HCT116 (cell line): ENCODE results near the gene AHRR. TPM values are rescaled to one million over a fixed set of nuclear protein-coding genes. Genes with fewer than 3 reads are reported as not detected.

Source experiments
- ATAC-seq: fragments of 200-7000 bp; cut with Tn5 transposase; 2 replicates; pipeline ENCODE4 v1.9.1; 2020; ENCODE audit warnings: mild to moderate bottlenecking, moderate library complexity
- BruUV-seq: library from RNA; stranded (reverse); fragments of 400-500 nt; replicated peaks from 2 replicates; lab custom pipeline; 2021; lab: Mats Ljungman, UMichigan
- CTCF ChIA-PET: fragments of 300-600 bp; sonication (Branson Sonifier 250); formaldehyde crosslinking; loops from one replicate; lab custom pipeline; 2021; ENCODE audit warnings: antibody characterized with exemption; lab: Charles Lee
- POLR2A ChIA-PET: fragments of 300-600, 350-600 bp; sonication (Branson Sonifier 250); formaldehyde crosslinking; loops from one replicate; lab custom pipeline; 2021; ENCODE audit warnings: antibody characterized with exemption; lab: Charles Lee
- RAD21 ChIA-PET, 2 experiments: fragments of 300-600 bp; sonication (Branson Sonifier 250); formaldehyde crosslinking; loops; one replicate each; lab custom pipeline; 2023; ENCODE audit warnings: low total read pairs in 2 of 2; ENCODE audit not compliant: uncharacterized antibody in 2 of 2, unreplicated experiment in 2 of 2, low non-redundant PET in 1 of 2; lab: Charles Lee
- DNase-seq: peaks from one replicate; pipeline ENCODE4 v3.0.0-alpha.2; 2010; ENCODE audit warnings: low read depth, low spot score
- H2AFZ ChIP-seq: fragments of 200-600 bp; shearing (Covaris generic), sonication (generic); 2 replicates; pipeline ENCODE4 v1.6.1; 2017; ENCODE audit warnings: low read depth, mixed run types, mixed read lengths, antibody characterized with exemption, low read length; ENCODE audit not compliant: poor library complexity, severe bottlenecking
- H3K27ac ChIP-seq: 2 replicates; pipeline ENCODE4 v1.5.1; 2012; ENCODE audit warnings: low read depth, low read length
- H3K27me3 ChIP-seq: fragments of 200-600 bp; sonication (generic); 2 replicates; pipeline ENCODE4 v1.6.1; 2016; ENCODE audit warnings: mixed run types, low read length, mixed read lengths; ENCODE audit not compliant: insufficient read depth
- H3K36me3 ChIP-seq, 2 experiments: fragments of 200-500 bp in 1 of 2; fragments of 200-600 bp in 1 of 2; sonication (Bioruptor generic) in 1 of 2; sonication (generic) in 1 of 2; 2 replicates each; pipeline versions ENCODE4 v1.5.1 to v1.6.1; 2014 to 2016; ENCODE audit warnings: low read length in 2 of 2, inconsistent platforms in 1 of 2, mixed read lengths in 1 of 2, mixed run types in 1 of 2; ENCODE audit not compliant: insufficient read depth in 2 of 2, control insufficient read depth in 1 of 2
- H3K4me1 ChIP-seq, 2 experiments: fragments of 200-600 bp in 1 of 2; sonication (generic) in 1 of 2; 2 replicates each; pipeline versions ENCODE4 v1.5.1 to v1.6.1; 2012 to 2017; ENCODE audit warnings: low read length in 2 of 2, inconsistent platforms in 1 of 2, mild to moderate bottlenecking in 1 of 2, mixed read lengths in 1 of 2, mixed run types in 1 of 2, moderate library complexity in 1 of 2; ENCODE audit not compliant: insufficient read depth in 2 of 2, control insufficient read depth in 1 of 2
- H3K4me2 ChIP-seq: fragments of 200-600 bp; sonication (generic); 2 replicates; pipeline ENCODE4 v1.6.1; 2017; ENCODE audit warnings: mixed run types, low read length, mixed read lengths
- H3K4me3 ChIP-seq, 2 experiments: fragments of 200-600 bp in 1 of 2; sonication (generic) in 1 of 2; replicated peaks in 1 of 2; 2 replicates each; pipeline ENCODE4 v1.5.1; 2011 to 2016; ENCODE audit warnings: low read length in 2 of 2, control low read depth in 1 of 2, low read depth in 1 of 2, mild to moderate bottlenecking in 1 of 2, mixed read lengths in 1 of 2, mixed run types in 1 of 2
- H3K79me2 ChIP-seq: fragments of 200-600 bp; sonication (generic); 2 replicates; pipeline ENCODE4 v1.6.1; 2017; ENCODE audit warnings: mild to moderate bottlenecking, mixed run types, low read length, moderate library complexity, mixed read lengths; ENCODE audit not compliant: insufficient read depth
- H3K9ac ChIP-seq: fragments of 200-600 bp; sonication (generic); 2 replicates; pipeline ENCODE4 v1.6.1; 2016; ENCODE audit warnings: low read length, mixed read lengths
- H3K9me2 ChIP-seq: fragments of 200-600 bp; sonication (generic), shearing (Covaris generic); 2 replicates; pipeline ENCODE4 v1.6.1; 2017; ENCODE audit warnings: mixed run types, mild to moderate bottlenecking, moderate library complexity; ENCODE audit not compliant: insufficient read depth
- H3K9me3 ChIP-seq, 2 experiments: fragments of 200-500 bp in 1 of 2; fragments of 200-600 bp in 1 of 2; sonication (Bioruptor generic) in 1 of 2; sonication (generic) in 1 of 2; 2 replicates each; pipeline ENCODE4 v1.6.1; 2014 to 2017; ENCODE audit warnings: low read length in 2 of 2, mixed read lengths in 2 of 2, inconsistent platforms in 1 of 2, low read depth in 1 of 2, mild to moderate bottlenecking in 1 of 2, mixed run types in 1 of 2, moderate library complexity in 1 of 2; ENCODE audit not compliant: control insufficient read depth in 1 of 2, insufficient read depth in 1 of 2
- H4K20me1 ChIP-seq: fragments of 200-600 bp; sonication (generic), shearing (Covaris generic); 2 replicates; pipeline ENCODE4 v1.6.1; 2017; ENCODE audit warnings: mixed run types, mild to moderate bottlenecking, moderate library complexity; ENCODE audit not compliant: insufficient read depth
- CBX3 ChIP-seq: IDR thresholded peaks from 2 replicates; pipeline ENCODE4 v1.6.1; 2012; ENCODE audit warnings: low read depth
- CEBPB ChIP-seq: IDR thresholded peaks from 2 replicates; pipeline ENCODE4 v1.6.1; 2012; ENCODE audit warnings: low read depth
- CTCF ChIP-seq, 3 experiments: fragments of 200-600 bp in 1 of 3; sonication (generic) in 1 of 3; IDR thresholded peaks in 2 of 3; conservative IDR thresholded peaks in 1 of 3; 2 replicates each; pipeline ENCODE4 v1.5.1; 2012 to 2017; ENCODE audit warnings: low read depth in 2 of 3, low read length in 2 of 3, antibody characterized with exemption in 1 of 3, borderline replicate concordance in 1 of 3, control low read depth in 1 of 3, mild to moderate bottlenecking in 1 of 3, mixed read lengths in 1 of 3, mixed run types in 1 of 3, moderate library complexity in 1 of 3; ENCODE audit not compliant: insufficient read depth in 1 of 3
- ELF1 ChIP-seq: IDR thresholded peaks from 2 replicates; pipeline ENCODE4 v1.6.1; 2012; ENCODE audit warnings: low read depth, borderline replicate concordance
- EZH2 ChIP-seq: fragments of 200-600 bp; sonication (generic); IDR thresholded peaks from 2 replicates; pipeline ENCODE4 v1.6.1; 2017; ENCODE audit warnings: antibody characterized with exemption, mixed run types
- EZH2phosphoT487 ChIP-seq: fragments of 200-600 bp; IDR thresholded peaks from 2 replicates; pipeline ENCODE4 v1.6.1; 2018; ENCODE audit warnings: antibody characterized with exemption, borderline replicate concordance
- JUND ChIP-seq: IDR thresholded peaks from 2 replicates; pipeline ENCODE4 v1.6.1; 2012
- POLR2AphosphoS5 ChIP-seq: IDR thresholded peaks from 2 replicates; pipeline ENCODE4 v1.6.1; 2011; ENCODE audit warnings: mild to moderate bottlenecking, low read depth, low read length, moderate library complexity
- RAD21 ChIP-seq: IDR thresholded peaks from 2 replicates; pipeline ENCODE4 v1.6.1; 2012; ENCODE audit warnings: low read depth, mild to moderate bottlenecking
- SIN3A ChIP-seq: IDR thresholded peaks from 2 replicates; pipeline ENCODE4 v1.6.1; 2012; ENCODE audit warnings: low read depth
- SP1 ChIP-seq: IDR thresholded peaks from 2 replicates; pipeline ENCODE4 v1.6.1; 2012; ENCODE audit warnings: low read depth
- SRF ChIP-seq: IDR thresholded peaks from 2 replicates; pipeline ENCODE4 v1.6.1; 2012; ENCODE audit warnings: low read depth
- YY1 ChIP-seq: IDR thresholded peaks from 2 replicates; pipeline ENCODE4 v1.6.1; 2011; ENCODE audit warnings: low read length, low read depth, moderate library complexity, mild to moderate bottlenecking; ENCODE audit not compliant: insufficient replicate concordance; ENCODE audit errors: extremely low read depth
- ZFX ChIP-seq: fragments of 450-650 bp; IDR thresholded peaks from 2 replicates; pipeline ENCODE4 v1.6.1; 2017
- ZNF274 ChIP-seq: fragments of 200-500 bp; sonication (Bioruptor generic); IDR thresholded peaks from 2 replicates; pipeline ENCODE4 v1.6.1; 2014; ENCODE audit warnings: mild to moderate bottlenecking, low read depth, low read length, inconsistent platforms
- intact Hi-C: fragments of 100-400 bp; cut with micrococcal nuclease; formaldehyde crosslinking; loops from 2 replicates; pipeline ENCODE4 v1.10.0; 2022
- total RNA-seq: library from RNA; stranded (reverse); gene quantifications from one replicate; pipeline ENCODE4 v1.2.1, GENCODE V29; 2021; ENCODE audit not compliant: unreplicated experiment
- TF ChIP-seq, protein P1 (sequence below): IDR thresholded peaks from 2 replicates; pipeline ENCODE4 v1.6.1; 2012; ENCODE audit warnings: low read depth
- TF ChIP-seq, protein P2 (sequence below): IDR thresholded peaks from 2 replicates; pipeline ENCODE4 v1.6.1; 2012

The AHRR gene
- total RNA-seq, 1 experiment from 2014 or later, result 12.7 TPM

- ChIA-PET POLR2A (no interaction called here), CTCF (interaction anchor here (1.4 kb wide), 1 partner anchor 9 kb away, joined by 9 read pairs; no protein-coding TSS in a partner anchor), RAD21 (no interaction called here)
- Histone ChIP-seq H3K27ac (no peak overlapping the region), H3K9me2 (no peaks in the 10 kb centered on the region), H3K79me2 (peaks cover 28% of the 10 kb centered on the region), H4K20me1 (no peaks in the 10 kb centered on the region), H3K4me1 (peaks cover 0 to 7% of the 10 kb centered on the region in 2 experiments; a peak in 1 of 4 replicates), H3K9ac (no peak overlapping the region), H3K4me2 (no peak overlapping the region), H2AFZ (no peak overlapping the region), H3K9me3 (no peaks in the 10 kb centered on the region), H3K27me3 (no peaks in the 10 kb centered on the region), H3K36me3 (no peaks in the 10 kb centered on the region), H3K4me3 (no peak overlapping the region)
- TF ChIP-seq ELF1 (no peak), ZNF274 (no peak), SRF (no peak), EZH2 (no peak), JUND (no peak), EZH2phosphoT487 (no peak), CEBPB (no peak), SIN3A (no peak), SP1 (no peak), CBX3 (no peak), RAD21 (no peak), ZFX (no peak), YY1 (no peak), POLR2AphosphoS5 (no peak), CTCF (IDR thresholded peaks at IDR 0.05 in 2 of 3, conservative IDR thresholded peaks at IDR 0.05 in 1 of 3; ENCODE audit: borderline replicate concordance in 1 of 3, insufficient read depth in 1 of 3, low read depth in 2 of 3, low read length in 2 of 3) (no peak)
- TF ChIP-seq, protein P1, sequence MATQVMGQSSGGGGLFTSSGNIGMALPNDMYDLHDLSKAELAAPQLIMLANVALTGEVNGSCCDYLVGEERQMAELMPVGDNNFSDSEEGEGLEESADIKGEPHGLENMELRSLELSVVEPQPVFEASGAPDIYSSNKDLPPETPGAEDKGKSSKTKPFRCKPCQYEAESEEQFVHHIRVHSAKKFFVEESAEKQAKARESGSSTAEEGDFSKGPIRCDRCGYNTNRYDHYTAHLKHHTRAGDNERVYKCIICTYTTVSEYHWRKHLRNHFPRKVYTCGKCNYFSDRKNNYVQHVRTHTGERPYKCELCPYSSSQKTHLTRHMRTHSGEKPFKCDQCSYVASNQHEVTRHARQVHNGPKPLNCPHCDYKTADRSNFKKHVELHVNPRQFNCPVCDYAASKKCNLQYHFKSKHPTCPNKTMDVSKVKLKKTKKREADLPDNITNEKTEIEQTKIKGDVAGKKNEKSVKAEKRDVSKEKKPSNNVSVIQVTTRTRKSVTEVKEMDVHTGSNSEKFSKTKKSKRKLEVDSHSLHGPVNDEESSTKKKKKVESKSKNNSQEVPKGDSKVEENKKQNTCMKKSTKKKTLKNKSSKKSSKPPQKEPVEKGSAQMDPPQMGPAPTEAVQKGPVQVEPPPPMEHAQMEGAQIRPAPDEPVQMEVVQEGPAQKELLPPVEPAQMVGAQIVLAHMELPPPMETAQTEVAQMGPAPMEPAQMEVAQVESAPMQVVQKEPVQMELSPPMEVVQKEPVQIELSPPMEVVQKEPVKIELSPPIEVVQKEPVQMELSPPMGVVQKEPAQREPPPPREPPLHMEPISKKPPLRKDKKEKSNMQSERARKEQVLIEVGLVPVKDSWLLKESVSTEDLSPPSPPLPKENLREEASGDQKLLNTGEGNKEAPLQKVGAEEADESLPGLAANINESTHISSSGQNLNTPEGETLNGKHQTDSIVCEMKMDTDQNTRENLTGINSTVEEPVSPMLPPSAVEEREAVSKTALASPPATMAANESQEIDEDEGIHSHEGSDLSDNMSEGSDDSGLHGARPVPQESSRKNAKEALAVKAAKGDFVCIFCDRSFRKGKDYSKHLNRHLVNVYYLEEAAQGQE, result no peak
- TF ChIP-seq, protein P2, sequence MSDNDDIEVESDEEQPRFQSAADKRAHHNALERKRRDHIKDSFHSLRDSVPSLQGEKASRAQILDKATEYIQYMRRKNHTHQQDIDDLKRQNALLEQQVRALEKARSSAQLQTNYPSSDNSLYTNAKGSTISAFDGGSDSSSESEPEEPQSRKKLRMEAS, result no peak
- DNase-seq (no peak), ATAC-seq (no peak)
- intact Hi-C loops, result no loop called here
- no TSS peak for BruUV-seq
These were observed 8.3 kb downstream of the AHRR start for GRCh38 chr5:329768-330167.
